ENCODE data around the gene UXS1. TPM values are rescaled to one million over a fixed set of nuclear protein-coding genes. Genes with fewer than 3 reads are reported as not detected.

UXS1 gene
- total and polyA plus RNA-seq, 2 of the 8 experiments (the other 6 are each of a cell fraction or from before 2014, with no cell fraction given): 44.5 to 63.4 TPM

DNA sequence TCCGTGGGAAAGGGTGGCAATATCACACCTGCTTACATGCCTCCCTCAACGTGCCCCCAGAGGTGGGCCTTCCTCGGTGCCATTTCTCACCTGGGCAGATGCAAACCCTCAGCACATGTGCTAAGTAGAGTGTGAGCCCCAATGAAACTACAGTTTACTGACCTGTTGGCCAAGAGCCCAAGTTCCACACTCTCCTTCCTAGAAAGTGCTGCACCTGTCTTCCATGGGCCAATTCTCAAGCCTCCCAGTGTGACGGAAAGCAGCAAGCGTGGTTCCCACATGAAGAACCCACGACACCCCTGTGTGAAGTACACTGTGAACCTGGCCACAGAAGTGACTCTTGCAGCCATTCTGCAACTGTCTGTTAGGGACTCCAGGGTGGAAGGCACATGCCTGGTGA lies 73.7 kb downstream of the UXS1 start (continued):
- no peak for TF ChIP-seq RBBP5 (IDR thresholded peaks at IDR 0.05; ENCODE audit: borderline replicate concordance, low read depth, low read length)
- TF ChIP-seq TAF1 (IDR thresholded peaks at IDR 0.05; ENCODE audit: low read depth, low read length): no peak
- TF ChIP-seq, protein P1, sequence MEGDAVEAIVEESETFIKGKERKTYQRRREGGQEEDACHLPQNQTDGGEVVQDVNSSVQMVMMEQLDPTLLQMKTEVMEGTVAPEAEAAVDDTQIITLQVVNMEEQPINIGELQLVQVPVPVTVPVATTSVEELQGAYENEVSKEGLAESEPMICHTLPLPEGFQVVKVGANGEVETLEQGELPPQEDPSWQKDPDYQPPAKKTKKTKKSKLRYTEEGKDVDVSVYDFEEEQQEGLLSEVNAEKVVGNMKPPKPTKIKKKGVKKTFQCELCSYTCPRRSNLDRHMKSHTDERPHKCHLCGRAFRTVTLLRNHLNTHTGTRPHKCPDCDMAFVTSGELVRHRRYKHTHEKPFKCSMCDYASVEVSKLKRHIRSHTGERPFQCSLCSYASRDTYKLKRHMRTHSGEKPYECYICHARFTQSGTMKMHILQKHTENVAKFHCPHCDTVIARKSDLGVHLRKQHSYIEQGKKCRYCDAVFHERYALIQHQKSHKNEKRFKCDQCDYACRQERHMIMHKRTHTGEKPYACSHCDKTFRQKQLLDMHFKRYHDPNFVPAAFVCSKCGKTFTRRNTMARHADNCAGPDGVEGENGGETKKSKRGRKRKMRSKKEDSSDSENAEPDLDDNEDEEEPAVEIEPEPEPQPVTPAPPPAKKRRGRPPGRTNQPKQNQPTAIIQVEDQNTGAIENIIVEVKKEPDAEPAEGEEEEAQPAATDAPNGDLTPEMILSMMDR (IDR thresholded peaks at IDR 0.05; ENCODE audit: control extremely low read depth in 1 of 3, insufficient read depth in 1 of 3, low read depth in 1 of 3, low read length in 3 of 3): no peak

All from H1 (cell line).